CD4-positive, alpha-beta T cell treated with Interleukin-10 for 1 hour (primary cell): Measurements from ENCODE around the gene CDK5.

ENCODE experiments used
- DNase-seq: peaks from one replicate; pipeline ENCODE4 v3.0.0-alpha.2; 2020

CDK5 gene

DNA sequence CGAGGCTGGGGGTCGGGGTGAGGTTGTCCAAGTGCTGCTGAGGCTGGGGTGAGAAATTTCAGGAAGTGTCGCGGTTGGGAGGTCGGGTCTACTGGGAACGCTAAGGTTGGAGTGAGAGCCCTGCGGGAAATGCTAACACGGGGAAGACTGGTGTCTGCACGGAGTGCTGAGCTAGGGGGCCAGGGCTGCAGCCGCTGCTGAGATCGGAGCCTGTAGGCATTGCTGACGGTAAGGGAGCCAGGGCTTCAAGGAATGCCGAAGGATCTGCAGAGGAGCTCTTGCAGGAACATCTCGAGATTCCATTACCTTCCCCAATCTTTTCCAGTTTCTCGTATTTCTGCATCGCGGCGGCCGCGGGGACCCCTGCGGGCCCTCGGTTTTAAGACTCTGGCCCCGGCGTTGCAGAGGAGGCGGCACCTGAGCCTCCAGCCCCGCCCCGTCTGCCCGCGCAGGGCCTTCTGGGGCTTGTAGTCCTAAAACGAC, at the start of gene CDK5:
CDK5 (minus strand) TSS at position 392 of the 483 bp plus-strand sequence; CDS start at position 343, 49 bp downstream.
- DNase-seq: no peak

DNA sequence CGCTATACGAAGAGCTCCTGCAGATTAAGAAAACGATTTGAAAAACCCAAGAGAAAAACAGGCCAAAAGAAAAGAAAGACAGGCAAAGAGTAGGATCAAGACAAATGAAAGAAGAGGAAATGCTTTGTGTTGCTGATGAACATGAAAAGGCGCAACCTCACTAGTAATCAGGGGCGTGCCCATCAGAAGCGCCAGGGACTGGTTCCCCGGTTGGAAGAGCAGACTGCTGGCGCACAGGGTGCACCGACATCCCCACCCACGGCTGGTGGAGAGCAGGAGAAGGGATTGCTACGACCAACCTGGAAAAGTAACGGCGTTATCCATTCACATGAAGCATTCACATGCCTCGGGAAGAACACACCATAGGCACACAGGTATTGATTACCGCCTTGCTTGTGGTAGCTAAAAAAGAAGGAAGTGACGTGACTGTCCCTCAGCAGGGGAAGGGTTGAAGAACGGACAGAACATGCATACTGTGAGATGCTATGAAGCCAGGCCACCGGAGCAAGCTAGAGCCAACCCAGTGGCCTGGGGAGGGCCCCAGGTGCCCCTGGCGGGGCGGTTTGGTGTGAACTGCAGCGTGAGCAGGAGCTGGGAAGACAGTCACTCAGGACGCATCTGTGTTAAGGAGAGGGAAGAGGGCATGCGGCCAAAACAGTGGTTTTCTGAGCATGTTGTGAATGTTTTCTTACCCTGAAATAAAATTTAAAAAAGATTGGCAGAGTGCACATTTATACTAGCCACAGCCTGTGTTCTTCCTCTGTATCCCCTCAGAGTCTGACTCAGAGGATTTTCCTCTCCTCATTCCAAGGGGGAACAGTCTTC, 46.9 kb upstream of the CDK5 start:
- no peak for DNase-seq

DNA sequence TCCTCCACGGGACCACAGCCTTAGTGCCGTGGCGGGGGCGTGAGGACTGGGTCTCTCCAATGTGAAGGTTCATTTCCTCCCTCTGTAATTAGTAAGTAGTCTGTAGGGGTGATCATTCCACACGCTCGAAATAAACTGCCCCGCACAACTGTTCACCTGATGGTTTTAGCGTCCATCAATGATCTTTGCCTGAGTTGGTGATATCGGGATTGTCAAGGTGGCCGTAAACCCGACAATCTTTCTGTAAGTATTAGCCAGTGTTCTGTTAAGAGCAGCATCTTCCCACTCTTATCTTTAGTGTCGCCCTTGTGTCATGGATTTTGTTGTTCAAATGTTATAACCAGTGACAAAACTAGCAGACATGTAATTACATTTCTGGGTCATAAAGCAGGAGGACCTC, 46.3 kb upstream of the CDK5 start:
- no peak for DNase-seq

GRCh38 chr7:151102991-151103390, 45.3 kb upstream of the CDK5 start:
- DNase-seq: no peak

GRCh38 chr7:151101621-151102396, 44.1 kb upstream of the CDK5 start:
- DNase-seq: no peak

DNA sequence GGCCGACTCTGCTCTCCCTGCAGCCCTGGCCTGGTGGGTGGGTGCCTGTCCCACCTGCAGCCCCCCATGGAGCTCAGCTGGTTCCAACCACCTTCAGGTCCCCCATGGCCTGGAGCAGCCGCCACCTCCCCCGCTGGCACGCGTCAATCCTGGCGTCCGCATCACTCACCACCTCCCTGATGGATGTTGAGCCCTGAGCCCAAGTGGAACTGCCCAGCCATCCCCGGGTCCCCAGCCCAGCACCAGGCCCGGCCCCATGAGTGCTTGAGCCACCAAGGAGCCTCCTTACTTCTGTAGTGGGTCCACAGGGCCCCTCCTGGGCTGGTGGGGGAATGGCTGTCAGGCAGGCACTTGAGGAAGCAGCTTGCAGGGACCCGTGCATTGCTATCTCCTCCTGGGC, 43.2 kb upstream of the CDK5 start:
- no peak for DNase-seq

DNA sequence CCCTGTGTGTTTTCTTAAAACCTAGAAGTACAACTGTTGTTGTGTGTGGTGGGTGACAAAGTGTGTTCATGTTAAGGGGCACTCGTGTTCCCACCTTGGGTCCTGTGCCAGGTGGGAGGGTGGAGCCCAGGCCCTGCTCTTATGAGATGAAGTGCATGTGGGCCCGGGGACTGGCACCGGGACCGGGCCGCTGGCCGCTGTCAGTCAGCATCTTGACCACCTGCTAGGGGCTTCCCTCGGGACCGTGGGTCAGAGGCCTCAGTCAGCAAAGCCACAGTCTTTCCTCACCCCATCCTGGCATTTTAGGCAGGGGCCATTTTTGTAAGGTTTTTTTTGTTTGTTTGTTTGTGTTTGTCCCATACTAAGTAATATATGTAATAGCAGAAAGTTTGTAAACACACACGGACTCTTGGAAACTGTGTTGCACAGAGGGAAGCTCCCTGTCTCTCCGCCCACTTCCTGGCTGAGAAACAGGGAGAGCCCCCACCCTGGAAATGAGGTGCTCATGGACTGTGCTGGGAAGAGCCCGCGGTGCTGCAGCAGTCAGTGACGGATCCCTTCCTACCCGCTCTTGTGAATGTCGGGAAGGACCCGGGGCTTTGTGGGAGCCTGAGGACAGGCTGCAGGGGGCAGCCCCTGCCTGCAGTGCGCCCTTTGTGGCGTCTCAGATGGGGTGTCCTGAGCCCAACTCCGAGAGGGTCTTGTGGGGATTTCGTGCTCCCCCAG, 42.0 kb upstream of the CDK5 start:
- DNase-seq: no peak

GRCh38 chr7:151095828-151096475, 38.3 kb upstream of the CDK5 start:
- no peak for DNase-seq

- DNase-seq: no peak
Measured at GRCh38 chr7:151095123-151095797, 37.6 kb upstream of the CDK5 start.

- DNase-seq: no peak
Measured at GRCh38 chr7:151094675-151095074, 37.0 kb upstream of the CDK5 start.

GRCh38 chr7:151093748-151094147, 36.1 kb upstream of the CDK5 start:
- DNase-seq: no peak

- no peak for DNase-seq
Measured at GRCh38 chr7:151091988-151092387, 34.3 kb upstream of the CDK5 start.

DNA sequence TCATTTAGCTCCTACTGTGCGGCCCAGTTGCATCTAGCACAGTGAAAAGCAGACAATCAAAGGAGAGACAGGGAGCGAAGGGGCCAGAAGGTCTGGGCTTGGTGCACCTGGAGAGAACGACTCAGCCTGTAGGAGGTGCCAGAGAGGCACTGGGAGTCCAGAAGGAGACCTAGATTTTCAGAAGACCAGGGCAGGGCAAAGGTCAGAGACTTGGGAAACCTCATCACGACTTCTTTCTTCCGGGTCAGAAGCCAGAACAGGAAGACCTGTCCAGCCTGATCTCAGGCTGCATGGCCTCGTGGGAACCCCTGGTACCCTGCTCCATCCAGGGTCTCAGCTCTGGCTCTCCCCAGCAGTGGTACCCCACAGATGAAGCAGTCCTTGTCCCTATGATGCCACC, 33.7 kb upstream of the CDK5 start:
- no peak for DNase-seq

GRCh38 chr7:151091003-151091402, 33.3 kb upstream of the CDK5 start:
- DNase-seq: no peak

- DNase-seq: no peak
Measured at GRCh38 chr7:151089893-151090730, 32.4 kb upstream of the CDK5 start.

GRCh38 chr7:151088856-151089699, 31.4 kb upstream of the CDK5 start:
- no peak for DNase-seq

DNA sequence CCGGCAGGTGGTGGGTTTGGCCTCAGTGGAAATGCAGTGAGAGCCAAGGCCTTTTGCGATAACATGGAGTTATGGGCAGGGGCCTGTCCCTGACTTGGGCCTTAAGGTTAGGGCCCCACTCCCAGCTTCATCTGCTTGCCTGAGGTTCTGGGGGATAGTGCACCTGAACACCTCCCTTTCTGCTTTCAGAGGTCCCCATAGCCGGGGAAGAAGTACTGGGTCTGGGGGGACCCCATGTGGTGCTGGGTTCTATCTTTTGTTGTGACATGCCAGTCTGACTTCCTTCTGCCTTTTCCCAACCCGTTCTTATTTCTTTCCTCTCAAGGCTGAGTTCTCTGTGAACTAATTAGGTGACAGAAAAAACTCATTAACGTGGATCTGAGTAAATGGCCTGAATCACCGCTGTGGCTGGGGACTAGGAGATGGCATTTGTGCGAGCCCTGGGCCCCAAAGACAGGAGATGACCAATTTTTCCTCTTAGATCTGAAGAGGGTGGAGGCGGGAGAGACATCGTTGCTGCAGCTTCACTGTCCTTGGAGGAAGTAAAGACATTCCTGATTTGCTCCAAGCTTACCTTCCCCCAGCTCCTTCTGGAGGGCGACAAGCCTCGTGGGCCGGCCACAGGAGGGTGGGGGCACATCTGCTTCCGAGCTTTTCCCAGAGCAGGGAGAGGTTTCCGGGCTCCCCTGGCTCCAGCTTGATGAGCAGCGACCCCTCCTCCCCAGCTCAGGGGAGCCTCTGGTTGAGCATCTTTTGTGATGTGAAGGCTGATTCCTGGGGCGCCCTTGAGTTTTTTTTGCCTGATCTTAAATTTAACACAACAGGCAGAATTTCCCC, 30.5 kb upstream of the CDK5 start:
- no peak for DNase-seq

DNA sequence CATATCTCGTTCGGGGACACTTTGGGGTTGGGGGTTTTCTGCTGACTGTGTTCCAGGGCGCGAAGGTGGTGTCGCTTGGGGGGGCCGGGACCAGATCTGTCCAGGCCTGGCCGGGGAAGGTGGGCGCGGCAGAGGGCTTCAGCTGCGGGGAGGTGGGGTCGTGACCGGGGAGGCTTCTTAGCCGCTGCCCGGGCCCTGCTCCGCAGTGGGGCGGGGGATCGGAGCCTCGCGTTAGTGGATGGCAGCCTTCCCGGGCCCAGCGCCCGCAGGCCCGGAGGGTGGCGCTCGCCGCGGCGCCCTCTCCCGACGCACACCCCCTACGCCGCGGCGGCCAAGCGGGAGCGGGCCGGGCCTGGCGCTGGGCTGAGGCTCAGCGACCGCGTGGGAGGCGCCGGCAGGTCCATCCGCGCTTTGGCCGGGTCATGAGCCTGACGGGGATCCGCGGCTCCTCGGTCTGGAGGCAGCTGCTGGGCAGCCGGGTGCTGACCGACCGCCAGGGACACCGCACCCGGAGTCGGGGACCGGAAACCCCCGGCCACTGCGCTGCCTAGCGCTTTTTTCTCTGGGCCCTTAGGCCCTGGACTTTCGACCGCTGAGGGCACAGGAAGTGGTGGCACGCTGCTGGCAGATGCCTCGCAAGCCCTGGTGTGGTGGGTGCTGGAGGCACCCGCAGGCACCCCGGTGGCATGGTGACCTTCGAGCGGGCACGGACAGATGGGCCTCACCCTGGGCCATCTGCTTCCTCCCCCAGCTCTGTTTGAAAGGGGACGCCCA, 29.7 kb upstream of the CDK5 start:
- DNase-seq: peak; percentile 34
